Ecto neural progenitor cell (in vitro differentiated cells): Measurements from ENCODE around the gene OR4D11.
"Not testable (repeated sequence)": the region's sequence is repeated elsewhere in the genome, so short reads cannot be mapped to it uniquely, and the experiment has no call there.

Experiments
- DNase-seq: peaks from one replicate; pipeline ENCODE4 v3.0.0-alpha.2; 2018; ENCODE audit warnings: low spot score

The OR4D11 gene

DNA sequence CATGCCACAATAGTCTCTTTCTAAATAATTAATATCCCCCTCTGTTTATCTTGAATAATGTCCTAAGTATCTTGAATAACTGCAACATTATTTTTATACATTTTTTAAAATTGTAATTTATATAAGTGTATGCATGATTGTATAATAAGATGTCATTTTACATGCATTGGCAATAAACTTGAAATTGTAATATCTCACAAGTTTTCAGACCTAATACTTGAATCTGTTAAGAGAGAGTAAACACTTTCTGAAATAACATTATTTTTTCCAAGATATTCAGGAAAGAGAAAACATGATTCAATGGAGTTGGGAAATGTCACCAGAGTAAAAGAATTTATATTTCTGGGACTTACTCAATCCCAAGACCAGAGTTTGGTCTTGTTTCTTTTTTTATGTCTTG is at the start of gene OR4D11:
TSS of gene OR4D11 (plus strand) at position 301 of the 400 bp plus-strand sequence. CDS start at position 301, 0 bp downstream.
- no peak for DNase-seq

DNA sequence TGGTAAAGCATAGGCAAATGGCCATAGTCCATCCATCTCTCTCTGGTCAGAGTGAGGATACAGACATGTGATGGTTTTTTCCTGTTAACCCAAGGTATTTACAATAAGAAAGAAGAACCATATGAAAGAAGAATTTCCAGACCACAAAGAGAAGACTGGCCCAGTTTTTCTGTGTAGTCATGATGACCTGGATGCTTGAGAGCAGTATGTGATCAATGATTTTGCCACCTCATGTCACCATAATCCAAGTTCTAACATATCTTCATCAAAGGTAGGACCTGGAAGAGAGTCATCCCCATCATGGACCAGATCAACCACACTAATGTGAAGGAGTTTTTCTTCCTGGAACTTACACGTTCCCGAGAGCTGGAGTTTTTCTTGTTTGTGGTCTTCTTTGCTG is 46.7 kb upstream of the OR4D11 start, which contains the start of gene OR4D6:
TSS of gene OR4D6 (plus strand) at position 301 of the 400 bp plus-strand sequence. CDS start at position 301, 0 bp downstream.
- no peak for DNase-seq

DNA sequence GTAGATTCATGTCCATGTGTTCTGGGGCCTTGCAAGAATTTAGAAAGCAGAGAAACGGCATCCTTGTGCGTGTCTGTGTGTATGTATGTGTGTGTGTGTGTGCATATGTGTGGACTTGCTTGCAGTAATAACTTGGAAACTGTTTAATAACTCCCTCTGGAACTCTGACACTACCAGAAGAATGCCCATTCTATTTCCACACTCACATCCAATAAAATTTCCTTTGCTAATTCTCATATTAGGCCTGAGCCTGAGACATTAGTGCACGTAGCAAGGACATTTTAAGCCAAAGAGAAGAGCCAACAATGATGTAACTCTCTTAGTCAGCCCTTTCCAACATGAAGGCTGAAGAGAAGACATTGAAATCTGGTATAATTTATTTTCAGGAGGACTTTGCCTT is 43.5 kb upstream of the OR4D11 start:
- DNase-seq, result no peak

DNA sequence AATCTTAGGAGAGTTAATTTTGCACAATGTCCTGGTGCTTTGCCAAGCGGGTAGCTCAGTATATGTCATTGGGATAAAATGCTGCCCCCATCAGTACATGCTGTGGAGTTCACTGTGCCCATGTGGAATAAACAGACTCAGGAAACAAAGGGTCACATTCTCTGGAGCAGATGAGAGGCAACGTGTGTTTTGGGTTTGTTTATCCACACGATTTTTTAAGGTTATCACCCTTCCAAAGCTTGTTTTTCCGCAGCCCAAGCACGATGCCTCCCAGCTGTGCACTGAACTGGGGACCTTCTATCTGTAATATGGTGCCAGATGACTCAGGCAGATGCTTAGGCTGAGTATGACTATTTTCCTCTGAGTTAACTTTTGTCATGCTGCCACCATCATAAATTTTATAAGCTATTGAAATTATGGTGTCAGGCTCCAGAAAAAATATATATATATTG is 40.2 kb upstream of the OR4D11 start:
- DNase-seq, result no peak

DNA sequence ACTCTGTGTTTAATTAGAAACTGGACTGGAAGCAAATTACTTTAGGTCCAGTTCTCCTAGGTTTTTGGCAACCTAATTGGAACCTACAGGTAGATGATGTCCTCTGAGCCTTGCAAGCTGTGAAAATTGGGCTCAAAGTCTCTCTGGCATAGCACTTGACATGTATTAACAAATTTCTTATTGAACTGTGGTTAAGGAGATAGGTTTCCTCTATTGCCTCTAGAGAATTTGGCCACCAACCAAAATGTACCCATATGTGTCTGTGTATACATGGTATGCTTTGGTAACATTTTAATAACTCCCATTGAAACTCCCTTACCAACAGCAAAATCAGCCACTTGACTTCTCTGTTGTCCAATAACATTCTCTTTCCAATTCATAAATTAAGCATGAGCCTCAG is 30.4 kb upstream of the OR4D11 start, which contains the start of gene OR4D10:
TSS of gene OR4D10 (plus strand) at position 301 of the 400 bp plus-strand sequence. CDS start 4,115 bp downstream, outside the sequence.
- no peak for DNase-seq

DNA sequence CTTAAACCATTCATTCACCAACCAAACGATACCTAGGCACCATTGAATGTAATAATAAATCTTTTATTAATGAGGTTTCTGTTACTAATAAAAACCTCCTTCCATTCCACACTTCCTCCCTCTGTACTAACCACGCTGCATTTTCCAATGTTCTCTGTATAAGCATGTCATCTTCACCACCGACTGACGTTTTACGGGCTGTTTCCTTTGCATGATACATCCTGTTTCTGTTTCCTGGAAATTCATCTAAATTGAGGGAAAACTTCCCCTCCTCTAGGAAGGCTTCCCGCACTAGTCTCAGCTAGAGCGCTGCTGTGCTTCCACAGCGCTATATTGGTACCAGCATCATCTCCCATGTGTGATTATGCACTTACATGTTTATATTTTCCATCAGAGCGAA is 28.2 kb upstream of the OR4D11 start:
- no peak for DNase-seq

DNA sequence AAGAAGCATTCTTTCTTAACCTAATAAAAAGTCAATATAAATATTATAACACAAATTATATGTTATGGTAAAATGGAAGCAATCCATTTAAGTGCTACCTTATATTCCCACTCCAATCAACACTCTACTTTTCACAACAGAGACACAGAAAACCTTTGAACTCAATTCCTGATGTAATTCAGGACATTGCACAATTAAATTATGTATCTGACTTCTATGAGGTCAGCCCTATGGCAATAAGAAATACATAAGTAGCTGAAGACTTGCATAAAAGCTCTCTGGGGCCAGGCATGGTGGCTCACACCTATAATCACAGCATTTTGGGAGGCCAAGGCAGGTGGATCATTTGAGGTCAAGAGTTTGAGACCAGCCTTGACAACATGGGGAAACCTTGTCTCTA is 23.5 kb upstream of the OR4D11 start:
- DNase-seq, result no peak

DNA sequence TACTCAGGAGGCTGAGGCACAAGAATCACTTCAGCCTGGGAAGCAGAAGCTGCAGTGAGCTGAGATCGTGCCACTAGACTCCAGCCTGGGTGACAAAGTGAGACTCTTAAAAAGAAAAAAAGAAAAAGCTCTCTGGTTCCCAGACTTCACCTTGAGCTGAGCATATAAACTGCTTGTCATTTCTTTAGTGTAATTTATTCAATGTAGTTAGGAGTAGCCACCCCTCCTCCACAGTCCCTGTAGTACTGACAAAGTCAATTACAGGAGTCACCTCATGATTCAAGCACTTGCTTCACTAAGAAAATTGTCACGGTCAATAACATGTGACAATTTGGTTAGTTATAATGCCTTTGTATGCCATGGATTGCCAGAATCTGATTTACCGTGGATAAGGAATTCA is 23.0 kb upstream of the OR4D11 start:
- no peak for DNase-seq

DNA sequence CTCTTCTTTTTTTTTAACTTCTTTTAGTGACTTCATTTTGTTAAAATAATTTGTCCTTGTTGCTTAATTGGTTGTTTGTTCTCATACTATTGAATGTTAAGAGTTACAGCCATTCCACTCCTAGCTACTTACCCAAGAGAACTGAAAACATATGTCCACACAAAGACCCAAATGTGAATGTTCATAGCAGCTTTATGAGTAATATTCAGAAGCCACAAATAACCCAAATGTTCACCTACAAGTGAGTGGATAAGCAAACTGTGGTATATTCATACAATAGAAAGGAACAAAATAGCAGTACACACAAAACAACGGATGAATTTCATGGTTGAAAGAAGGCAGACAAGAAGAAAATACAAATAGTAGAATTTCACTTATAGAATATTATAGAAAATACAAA is 1.4 kb upstream of the OR4D11 start:
- DNase-seq, result no peak

DNA sequence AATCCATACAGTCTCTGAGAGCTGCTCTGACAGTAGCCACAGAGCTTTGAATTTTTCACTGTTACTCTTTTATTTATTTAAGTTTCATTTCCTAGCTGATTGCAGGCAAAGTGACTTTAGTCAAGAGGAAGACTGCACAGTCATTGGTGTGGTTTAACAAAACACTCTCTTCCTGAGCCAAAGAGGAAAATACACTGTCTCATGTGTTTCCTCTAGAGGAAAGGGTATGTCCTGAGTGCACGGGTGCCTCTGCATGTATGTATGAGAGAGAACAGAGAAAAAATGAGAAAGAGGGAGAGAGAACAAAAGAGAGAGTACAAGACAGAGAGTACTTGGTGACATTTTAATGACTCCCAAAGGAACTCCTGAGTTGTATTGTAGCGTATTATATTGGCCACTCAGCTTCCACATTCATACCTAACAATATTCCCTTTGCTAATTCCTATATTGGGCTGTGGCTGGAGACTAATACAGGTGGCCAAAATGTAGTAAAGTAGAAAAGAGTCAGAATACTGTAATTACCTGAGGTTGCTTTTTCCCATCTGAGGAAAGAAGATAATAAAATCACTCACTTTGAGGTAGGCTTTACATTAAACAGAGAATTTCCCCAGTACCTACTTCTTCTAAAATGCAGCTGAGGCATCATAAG is 7.7 kb downstream of the OR4D11 start, which contains the start of gene OR4D9:
TSS of gene OR4D9 (plus strand) at position 599 of the 649 bp plus-strand sequence. CDS start 3,374 bp downstream, outside the sequence.
- DNase-seq, result no peak

DNA sequence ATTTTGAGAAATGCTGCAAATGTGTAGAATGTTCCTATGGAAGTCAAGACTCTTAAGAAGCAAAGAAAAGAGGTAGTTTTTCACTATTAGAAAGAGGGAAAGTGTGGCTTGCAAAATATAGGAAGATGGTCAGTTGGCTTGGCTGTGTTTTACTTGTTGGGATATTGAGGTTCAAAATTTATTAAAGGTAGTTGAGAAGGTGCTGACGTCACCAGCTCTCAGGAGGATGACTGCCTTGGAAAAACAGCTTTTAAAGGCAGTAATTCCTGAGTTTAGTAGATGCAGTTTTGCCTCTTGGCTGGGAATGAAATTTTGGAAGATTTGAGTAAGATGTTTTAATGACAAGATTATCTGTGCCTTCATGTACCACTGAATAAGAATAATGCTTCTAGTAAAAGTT is 8.3 kb downstream of the OR4D11 start:
- DNase-seq, result no peak

DNA sequence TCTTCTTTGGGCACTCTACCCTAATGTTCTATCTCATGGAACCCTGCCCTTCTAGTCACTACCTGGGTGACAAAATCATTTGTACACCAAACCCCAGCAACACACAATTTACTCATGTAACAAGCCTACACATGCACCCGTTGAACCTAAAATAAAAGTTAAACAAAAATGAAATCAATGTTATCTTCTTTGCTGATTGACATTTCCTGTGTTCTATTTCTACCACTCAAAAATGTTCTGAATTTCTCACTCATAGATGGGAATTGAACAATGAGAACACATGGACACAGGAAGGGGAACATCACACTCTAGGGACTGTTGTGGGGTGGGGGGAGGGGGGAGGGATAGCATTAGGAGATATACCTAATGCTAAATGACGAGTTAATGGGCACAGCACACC is 16.8 kb downstream of the OR4D11 start:
- not testable (repeated sequence) for DNase-seq

DNA sequence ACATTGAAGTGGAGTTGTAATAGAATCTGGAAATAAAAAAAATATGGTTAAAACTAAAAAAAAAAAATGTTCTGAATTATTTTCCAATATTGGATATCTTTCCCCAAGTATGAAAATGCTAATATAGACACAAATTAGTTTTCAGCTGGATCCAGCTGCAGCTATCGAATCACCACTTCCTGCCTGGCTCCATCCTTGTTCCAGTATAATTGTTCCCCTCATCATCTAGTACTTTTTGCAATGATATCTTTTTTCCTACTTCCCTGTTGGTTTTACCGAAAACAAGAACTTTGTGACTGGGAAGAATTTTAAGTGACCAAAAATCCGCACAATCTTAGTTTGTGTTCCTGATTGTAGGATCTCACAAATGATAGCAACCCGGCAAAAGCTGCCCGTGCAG is 17.4 kb downstream of the OR4D11 start:
- DNase-seq, result no peak

DNA sequence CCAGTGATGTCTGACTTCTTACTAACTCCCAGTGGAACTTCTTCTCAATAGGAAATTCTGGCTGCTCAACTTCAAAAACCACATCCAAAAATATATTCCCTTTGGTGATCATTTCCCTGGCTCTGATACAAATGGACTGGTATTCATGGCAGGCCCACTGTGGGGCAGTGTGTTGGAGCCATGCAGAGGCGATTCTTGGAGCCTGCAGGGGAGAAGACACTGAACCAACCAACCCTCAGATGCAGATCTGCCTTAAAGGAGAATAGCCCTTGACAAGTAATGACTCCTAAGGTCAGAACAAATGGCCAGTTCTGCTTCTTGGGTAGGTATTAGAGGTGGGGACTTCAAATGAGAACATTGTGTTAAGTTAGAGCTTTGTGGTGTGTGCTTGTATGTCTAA is 20.2 kb downstream of the OR4D11 start:
- DNase-seq, result no peak

DNA sequence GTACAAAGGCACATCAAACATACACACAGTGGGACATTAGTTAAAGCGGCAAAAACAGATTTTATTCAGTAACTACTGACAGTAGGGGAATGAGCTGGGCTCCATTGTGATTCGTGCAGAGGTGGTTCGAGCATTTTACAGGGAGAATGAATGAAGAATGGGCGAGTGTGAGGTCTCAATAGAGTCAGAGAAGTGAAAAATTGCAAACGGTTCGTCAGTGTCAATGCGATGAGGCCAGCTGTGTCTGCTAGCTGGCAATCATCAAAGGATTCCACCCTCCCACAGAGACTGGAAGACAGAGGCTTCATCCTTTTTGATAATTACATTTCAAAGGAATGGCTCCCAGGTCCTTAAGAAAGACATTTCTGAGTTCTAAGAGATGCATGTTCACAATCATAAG is 25.3 kb downstream of the OR4D11 start:
- no peak for DNase-seq

DNA sequence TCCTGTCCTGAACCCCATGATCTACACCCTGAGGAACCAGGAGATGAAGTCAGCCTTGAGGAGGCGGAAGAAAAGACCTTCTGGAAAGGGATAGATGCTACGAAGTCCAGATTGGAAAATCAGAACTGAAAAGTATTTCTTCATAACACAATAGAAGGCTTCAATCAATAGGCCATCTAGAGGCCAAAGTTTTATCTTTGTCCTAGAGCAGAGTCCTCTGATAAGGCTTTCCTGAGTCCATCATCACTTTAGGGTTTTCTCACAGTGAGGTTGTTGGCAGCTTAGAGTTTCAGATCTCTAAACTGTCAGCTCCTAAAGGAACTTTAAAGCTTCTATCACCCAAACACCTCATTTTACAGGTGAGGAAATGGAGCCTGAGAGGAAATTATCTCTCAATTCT is 29.2 kb downstream of the OR4D11 start:
- no peak for DNase-seq

DNA sequence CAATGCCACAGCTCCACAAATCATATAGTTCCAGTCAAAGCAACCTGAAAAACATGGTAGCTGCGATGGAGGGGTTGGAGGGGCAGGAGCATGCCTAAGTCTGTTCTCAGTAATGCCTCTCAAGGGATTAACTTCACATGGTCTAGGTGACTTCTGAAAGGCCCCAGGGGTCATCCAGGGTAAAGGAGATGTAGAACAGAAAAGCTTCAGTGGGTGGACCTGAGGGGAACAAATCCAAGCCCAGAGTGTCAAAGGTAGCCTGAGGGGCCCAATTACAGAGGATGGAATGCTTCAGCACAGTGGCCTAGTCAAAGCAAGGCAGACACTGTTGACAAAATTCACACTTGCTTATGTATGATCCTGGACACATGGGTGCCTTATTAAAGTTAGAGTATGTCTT is 31.3 kb downstream of the OR4D11 start:
- DNase-seq, result no peak

DNA sequence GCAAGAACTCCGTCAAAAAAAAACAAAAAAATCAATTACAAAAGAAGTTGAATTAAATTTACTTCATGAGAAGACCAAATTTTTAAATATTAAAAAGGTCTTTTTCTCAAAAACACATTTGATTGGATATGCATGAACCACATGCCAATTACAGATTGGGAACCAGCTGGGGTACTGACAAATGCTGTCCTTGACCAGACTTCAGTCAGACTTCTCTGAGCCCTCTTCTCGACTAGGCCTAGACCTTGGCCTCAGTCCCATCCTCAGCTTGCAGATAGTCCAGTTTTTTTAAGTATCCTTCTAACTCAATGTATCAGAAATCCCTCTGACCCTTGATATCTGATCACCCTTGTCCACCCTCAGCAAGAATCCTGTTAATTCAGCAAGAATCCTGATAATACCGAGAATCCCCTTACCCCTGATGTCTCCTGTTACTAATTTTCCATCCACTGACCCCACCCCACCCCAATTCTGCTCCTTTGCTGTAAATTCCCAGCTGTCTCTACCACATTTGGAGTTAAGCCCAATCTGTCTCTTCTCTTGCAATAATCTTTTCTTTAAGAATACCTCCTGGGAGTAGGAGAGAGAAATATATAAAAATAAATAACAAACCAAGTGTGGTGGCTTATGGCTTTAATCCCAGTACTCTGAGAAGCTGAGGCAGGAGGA is 38.9 kb downstream of the OR4D11 start:
- no peak for DNase-seq

DNA sequence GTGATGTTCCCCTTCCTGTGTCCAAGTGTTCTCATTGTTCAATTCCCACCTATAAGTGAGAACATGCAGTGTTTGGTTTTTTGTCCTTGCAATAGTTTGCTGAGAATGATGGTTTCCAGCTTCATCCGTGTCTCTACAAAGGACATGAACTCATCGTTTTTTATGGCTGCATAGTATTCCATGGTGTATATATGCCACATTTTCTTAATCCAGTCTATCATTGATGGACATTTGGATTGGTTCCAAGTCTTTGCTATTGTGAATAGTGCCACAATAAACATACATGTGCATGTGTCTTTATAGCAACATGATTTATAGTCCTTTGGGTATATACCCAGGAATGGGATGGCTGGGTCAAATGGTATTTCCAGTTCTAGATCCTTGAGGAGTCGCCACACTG is 40.3 kb downstream of the OR4D11 start:
- not testable (repeated sequence) for DNase-seq

DNA sequence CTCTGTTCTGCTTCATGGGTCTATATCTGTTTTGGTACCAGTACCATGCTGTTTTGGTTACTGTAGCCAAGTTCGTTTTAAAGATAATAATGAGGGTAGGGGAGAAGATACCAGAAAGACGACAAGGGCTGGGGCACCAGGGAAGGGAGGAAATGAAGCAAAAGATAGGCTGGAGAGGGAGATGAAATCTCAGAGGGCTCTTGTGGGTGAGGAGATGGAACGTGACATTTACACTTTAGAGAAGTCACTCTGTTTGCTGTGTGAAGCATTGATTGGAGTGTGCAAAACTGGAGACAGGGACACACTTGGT is 41.4 kb downstream of the OR4D11 start:
- no peak for DNase-seq

DNA sequence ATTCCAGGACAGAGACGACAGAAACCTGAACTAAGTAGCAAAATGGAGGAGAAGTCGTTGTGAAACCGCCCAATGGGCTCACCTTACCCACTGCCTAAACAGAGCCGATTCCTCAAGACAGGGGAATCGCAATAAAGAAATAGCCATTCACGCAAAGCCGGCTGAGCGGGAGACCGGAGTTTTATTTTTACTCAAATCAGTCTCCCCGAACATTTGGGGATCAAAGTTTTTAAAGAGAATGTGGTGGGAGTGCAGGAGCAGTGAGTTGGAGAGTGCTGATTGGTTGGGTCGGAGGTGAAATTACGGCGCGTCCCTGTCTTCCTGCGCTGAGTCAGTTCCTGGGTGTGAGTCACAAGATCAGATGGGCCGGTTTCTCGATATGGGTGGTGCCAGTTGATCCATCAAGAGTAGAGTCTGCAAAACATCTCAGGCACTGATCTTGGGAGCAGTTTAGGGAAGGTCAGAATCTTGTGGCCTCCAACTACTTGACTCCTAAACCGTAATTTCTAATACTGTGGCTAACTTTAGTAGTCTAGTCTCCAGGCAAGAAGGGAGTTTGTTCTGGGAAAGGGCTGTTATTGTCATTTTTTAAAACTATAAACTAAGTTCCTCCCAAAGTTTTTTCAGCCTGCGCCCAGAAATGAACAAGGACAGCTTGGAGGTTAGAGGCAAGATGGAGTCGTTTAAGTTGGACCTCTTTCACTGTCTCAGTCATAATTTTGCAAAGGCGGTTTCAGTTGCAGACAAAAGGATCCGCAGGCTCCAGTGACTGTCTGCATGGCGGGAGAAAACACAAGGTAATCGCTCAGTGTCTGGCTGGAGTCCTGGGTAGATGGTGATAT is 42.0 kb downstream of the OR4D11 start:
- no peak for DNase-seq

DNA sequence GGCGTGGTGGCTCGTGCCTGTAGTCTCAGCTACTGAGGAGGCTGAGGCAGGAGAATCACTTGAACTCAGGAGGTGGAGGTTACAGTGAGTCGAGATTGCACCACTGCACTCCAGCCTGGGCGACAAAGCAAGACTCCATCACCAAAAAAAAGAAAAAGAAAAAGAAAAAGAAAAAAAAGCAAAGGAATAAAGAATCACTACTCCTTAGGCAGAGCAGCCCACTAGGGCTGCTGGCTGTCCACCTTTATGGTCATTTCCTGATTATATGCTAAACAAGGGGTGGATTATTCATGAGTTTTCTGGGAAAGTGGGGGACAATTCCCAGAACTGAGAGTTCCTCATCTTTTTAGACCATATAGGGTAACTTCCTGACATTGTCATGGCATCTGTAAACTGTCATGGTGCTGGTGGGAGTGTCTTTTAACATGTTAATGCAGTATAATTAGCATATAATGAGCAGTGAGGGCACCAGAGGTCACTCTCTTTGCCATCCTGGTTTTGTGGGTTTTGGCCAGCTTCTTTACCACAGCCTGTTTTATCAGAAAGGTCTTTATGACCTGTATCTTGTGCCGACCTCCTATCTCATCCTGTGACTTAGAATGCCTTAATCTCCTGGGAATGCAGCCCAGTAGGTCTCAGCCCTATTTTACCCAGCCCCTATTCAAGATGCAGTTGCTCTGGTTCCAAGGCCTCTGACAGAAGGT is 44.4 kb downstream of the OR4D11 start:
- not testable (repeated sequence) for DNase-seq
